Urinary bladder (tissue), 4 donors: Measurements from ENCODE around the gene SNAPIN. TPM values are rescaled to one million over a fixed set of nuclear protein-coding genes. Genes with fewer than 3 reads are reported as not detected.

ENCODE experiments used
- DNase-seq: peaks from one replicate; pipeline ENCODE4 v3.0.0-alpha.2; 2015; ENCODE audit errors: extremely low spot score
- H3K27ac ChIP-seq: one replicate; pipeline ENCODE4 v1.5.1; 2013; ENCODE audit warnings: low read depth, mild to moderate bottlenecking, moderate library complexity
- H3K36me3 ChIP-seq: one replicate; pipeline ENCODE4 v1.6.1; 2013; ENCODE audit warnings: mild to moderate bottlenecking, moderate library complexity; ENCODE audit not compliant: insufficient read depth
- H3K4me1 ChIP-seq: one replicate; pipeline ENCODE4 v1.6.1; 2013; ENCODE audit warnings: mild to moderate bottlenecking, moderate library complexity; ENCODE audit not compliant: insufficient read depth
- H3K4me3 ChIP-seq: one replicate; pipeline ENCODE4 v1.5.1; 2013; ENCODE audit warnings: low read depth, low read length
- WGBS: extraction: QIAGEN DNeasy Blood & Tissue Kit; methylation state at CpG from one replicate; pipeline ENCODE4 v1.1.7; 2013; 5-methylcytosine and 5-hydroxymethylcytosine counted together
- polyA plus RNA-seq: library from polyadenylated mRNA; stranded (reverse); fragments of 200-250 nt; gene quantifications from one replicate; pipeline ENCODE4 v1.2.3, GENCODE V29; 2013
- total RNA-seq: library from RNA; depleted of rRNA; stranded (reverse); fragments of >200 nt; gene quantifications from one replicate; pipeline ENCODE4 v1.2.3, GENCODE V29; 2014
- donor health status: healthy with polysubstance abuse.
- donor health status: healthy.

Gene SNAPIN, protein sequence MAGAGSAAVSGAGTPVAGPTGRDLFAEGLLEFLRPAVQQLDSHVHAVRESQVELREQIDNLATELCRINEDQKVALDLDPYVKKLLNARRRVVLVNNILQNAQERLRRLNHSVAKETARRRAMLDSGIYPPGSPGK
- total RNA-seq: 36.9 TPM
- 55.9 TPM for polyA plus RNA-seq

DNA sequence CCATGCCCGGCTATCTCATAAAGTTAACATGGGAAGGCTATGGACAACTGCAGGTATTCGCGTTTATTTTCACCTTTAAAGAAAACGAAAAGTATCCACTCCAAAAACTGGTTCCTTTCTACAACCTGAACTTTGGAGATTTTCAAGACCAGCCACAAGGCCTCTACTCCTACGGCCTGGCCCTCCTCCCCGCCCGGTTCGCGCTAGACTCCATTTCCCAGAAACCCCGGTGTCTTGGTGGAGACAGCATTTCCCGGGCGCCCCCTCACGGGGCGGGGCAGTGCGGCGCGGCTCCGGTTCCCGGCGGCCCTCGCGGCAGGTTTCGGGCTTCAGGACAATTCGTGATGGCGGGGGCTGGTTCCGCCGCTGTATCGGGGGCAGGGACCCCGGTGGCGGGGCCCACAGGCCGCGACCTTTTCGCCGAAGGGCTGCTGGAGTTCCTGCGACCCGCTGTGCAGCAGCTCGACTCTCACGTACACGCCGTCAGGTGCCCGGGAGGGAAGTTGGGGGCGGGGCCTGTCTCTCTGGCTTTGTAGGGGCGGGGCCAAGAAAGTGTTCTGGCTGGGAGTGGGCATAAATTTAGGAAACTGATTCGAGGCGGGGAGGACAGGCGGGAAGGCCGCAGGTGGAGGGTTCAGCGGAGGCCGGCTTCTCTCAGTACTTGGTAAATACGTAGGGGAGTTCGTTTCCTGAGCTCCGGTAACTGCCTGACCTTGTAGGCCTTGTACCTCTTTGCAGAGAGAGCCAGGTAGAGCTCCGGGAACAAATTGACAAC lies at the start of gene SNAPIN:
Gene SNAPIN (plus strand): TSS at position 304 of the 775 bp plus-strand sequence. CDS start 41 bp downstream, at position 345.
- peak within 1 kb of the TSS; percentile 99 for H3K27ac ChIP-seq
- peak; percentile 89 for DNase-seq
- peaks cover 2% of the 10 kb centered on the region for H3K36me3 ChIP-seq

DNA sequence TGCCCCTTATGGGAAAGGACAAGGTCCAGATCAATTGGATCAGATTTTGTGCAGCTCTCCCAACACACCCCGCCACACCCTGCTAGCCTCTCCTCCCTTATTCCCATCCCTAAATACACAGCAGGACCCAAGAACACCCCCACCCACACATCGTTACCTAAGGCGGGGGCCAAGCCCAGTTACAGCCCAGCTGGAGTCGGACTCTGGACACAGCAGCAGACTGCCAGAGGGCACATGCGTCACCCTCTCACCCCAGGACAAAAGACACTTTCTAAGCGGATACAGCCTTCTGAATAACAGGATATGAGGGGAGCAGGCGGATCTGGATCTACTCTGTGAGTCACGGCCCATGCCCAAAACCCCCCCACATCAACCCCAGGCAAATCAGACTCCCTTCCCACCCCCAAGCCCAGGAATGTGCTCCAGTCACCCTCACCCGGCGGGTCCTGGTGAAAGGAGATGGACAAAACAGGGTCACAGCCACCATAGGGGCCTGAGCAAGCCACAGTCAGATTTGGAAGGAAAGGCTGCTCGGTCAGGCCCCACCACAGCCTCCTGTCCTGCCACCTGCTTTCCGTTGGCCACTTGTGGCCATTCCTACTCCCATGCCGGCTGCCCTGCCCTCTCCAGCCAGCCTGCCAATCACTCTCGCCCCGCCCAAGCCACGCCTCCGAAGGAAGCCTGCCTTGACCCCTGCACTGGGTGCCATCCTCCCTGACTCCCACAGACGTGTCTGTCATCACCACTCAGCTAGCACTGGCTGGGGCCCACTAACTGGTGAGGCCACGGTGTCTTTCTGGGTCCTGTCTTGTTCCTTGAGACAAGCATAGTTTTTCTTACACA lies 49.5 kb upstream of the SNAPIN start:
- no peaks in the 10 kb centered on the region for H3K4me1 ChIP-seq
- H3K4me3 ChIP-seq: no peak overlapping the region
- DNase-seq: no peak
- WGBS: 57% methylated on average over 19 of the region's 19 CpGs
- H3K27ac ChIP-seq: peak overlapping the region; percentile 77
- no peaks in the 10 kb centered on the region for H3K36me3 ChIP-seq

More for the DNA sequence above, at the start of gene SNAPIN:
- Histone ChIP-seq H3K4me3 (peak within 1 kb of the TSS; percentile 73), H3K4me1 (no peaks in the 10 kb centered on the region)
- WGBS: 2% methylated on average over 53 of the region's 53 CpGs

DNA sequence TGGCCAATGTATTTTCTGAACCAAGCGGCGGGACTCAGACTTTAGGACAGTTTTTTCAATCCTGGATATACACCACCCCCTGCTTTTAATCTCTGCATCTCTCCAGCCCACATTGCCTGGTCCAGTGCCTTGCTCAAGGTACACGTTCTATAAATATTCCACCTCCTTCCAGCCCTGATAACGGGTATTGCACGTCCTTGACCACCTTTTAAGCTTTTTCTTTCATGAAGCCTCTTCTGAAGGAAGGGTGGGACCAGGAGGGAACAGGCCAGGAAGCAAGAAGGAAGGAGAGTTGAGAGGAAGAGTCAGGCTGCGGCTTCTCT lies 49.0 kb upstream of the SNAPIN start:
- WGBS: 57% methylated on average over 6 of the region's 6 CpGs
- no peak for DNase-seq
- peak overlapping the region; percentile 77 for H3K27ac ChIP-seq
- H3K36me3 ChIP-seq: no peaks in the 10 kb centered on the region
- no peaks in the 10 kb centered on the region for H3K4me1 ChIP-seq
- no peak overlapping the region for H3K4me3 ChIP-seq

DNA sequence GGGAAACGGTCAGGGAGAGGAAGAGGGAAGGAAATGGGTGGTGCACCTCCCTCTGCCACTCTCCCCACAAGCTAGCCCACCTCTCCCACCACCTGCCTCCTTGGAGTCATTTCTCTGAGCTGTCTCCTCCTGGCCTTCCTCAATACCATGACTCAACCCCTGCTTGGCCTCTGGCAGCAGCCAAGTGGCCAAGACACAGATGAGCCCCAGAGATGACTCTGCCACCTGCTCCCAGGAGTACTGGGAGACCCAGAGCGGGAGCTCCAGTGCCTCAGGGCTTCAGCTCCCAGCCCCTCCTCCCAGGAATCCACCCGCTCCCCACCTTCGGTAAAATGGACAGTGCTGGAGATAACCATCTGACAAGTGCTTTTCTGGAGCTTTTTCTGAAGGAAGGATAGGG lies 48.2 kb upstream of the SNAPIN start:
- no peaks in the 10 kb centered on the region for H3K4me1 ChIP-seq
- H3K27ac ChIP-seq: no peak overlapping the region
- DNase-seq: no peak
- WGBS: 51% methylated on average over 4 of the region's 4 CpGs
- no peak overlapping the region for H3K4me3 ChIP-seq
- H3K36me3 ChIP-seq: no peaks in the 10 kb centered on the region

DNA sequence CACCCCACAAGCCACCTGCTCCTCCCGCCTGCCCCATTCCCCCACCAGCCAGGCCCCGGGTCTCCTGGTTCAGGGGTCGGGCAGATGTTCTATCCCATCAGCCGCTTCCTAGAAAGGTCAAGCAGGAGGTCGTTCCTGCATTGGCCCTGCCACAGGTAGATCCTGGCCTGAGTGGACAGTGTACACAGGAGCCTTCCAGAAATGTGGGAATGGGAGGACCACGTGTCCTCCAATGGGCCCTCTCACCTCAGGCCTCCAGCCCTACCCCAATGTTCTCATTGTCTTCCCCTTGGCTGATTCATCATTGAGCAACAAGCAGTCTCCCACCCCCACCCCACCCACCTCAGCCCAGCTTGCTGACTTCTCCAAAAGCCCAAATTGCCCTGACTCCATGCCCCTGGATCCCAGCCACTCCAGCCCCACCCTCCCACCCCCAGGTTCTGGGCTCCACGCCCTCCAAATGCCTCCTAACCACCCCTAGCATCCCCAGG lies 47.6 kb upstream of the SNAPIN start:
- Histone ChIP-seq H3K4me3 (no peak overlapping the region), H3K36me3 (no peaks in the 10 kb centered on the region), H3K27ac (no peak overlapping the region), H3K4me1 (no peaks in the 10 kb centered on the region)
- no peak for DNase-seq
- WGBS: 86% methylated on average over 7 of the region's 7 CpGs

DNA sequence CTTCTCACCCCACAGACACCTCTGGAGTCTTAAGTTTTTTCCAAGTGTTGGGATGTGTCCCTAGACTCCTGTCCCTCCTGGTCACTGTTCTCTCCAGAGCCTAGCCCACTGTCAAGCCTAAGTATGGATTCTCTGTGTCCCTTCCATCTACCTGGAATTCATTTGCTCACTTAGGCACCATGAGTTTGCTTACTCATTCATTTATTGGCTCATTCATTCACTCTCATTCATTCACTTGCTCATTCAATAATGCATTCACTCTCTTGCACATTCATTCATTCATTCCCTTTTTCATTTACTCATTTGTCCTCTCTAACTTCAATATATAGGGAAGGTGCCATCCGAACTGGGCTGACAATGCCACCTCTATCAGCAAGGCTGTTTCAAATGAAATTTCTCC lies 47.1 kb upstream of the SNAPIN start:
- no peak for DNase-seq
- no peak overlapping the region for H3K4me3 ChIP-seq
- no peaks in the 10 kb centered on the region for H3K4me1 ChIP-seq
- WGBS: 80% methylated on average over 1 of the region's 1 CpG
- no peaks in the 10 kb centered on the region for H3K36me3 ChIP-seq
- no peak overlapping the region for H3K27ac ChIP-seq

DNA sequence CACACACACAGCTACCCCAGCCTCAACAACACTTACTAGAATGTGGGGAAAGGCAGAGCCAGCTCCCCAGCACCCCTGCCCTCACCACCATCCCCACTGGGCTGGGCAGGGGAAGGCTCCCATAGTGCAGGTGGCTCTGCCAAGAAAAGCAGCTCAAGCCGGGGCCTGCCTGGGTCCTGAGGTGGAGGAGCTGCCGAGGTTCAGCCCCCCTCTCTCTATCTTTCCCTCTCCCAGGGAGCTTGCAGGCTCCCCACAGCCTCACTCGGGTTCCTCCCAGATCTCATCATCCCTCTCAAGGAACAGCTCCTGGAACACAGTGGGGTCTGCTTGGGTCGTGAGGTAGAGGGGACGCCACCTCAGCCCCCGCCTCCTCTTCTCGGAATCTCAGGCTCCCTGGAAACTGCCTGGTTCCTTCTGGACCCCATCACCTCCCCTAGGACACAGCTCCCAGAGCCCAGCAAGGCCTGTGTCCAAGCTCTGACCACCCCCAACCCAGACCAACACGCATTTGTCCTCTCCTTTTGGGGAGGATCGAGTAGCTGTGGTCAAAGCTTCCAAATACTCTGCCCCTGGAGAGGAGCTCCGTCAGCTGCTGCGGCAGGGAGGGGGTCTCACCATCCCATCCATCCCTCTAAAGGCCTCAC lies 46.3 kb upstream of the SNAPIN start:
- no peaks in the 10 kb centered on the region for H3K4me1 ChIP-seq
- 25% methylated on average over 11 of the region's 11 CpGs for WGBS
- DNase-seq: no peak
- H3K27ac ChIP-seq: peak overlapping the region; percentile 75
- peak overlapping the region; percentile 58 for H3K4me3 ChIP-seq
- no peaks in the 10 kb centered on the region for H3K36me3 ChIP-seq

DNA sequence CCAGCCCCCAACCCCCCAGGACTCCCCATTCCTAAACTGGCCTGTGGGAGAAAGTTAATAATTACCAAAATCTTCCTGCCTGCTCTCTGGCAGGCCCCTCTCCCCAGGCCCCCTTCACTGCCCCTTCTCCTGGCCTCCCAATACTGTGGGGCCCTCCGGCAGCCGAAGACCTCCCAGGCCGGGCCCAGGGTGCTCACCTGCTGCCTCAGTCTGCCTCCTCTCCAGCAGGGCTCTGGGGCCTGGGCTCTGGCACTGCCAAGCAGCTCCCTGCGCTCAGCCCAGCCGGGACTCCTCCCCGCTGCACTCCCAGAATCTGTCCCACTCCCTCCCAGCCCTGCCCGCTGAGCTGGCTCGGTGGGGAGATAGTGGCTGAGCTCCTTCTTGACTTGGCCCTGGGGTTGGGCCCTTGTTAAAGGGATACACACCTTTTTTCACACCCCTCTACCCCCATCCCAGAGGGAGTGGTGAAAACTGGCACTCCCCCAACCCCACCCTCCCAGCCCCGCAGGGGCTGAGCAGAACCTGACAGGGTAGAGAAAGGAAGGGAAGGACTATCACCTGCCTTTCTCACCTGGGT lies 45.7 kb upstream of the SNAPIN start, which contains the start of gene S100A16:
Gene S100A16 (minus strand): TSS at position 383 of the 577 bp plus-strand sequence. CDS start 4,986 bp downstream, outside the sequence.
- Histone ChIP-seq H3K27ac (peak within 1 kb of the TSS; percentile 75), H3K4me1 (no peaks in the 10 kb centered on the region), H3K36me3 (no peaks in the 10 kb centered on the region), H3K4me3 (peak within 1 kb of the TSS; percentile 58)
- whole genome bisulfite sequencing: 18% methylated on average over 9 of the region's 9 CpGs
- DNase-seq: no peak

DNA sequence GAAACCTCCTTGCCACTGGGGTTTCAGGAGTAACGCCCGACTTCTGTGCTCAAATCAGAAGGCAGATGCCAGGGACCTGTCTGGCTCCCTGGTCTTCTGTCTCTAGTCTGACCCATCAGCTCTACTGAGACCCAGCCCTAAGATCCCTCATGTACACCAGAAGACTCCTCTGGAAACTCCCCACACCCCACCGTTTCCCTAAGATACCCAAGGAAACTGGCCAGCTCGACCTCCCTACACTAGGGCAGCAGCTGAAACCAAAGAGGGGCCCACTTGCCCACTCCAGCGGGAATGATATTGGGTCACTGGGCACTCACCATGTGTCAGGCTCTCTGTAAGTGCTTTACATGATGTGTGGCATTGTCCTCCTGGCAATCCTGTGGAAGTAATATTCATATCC lies 45.1 kb upstream of the SNAPIN start:
- DNase-seq: no peak
- no peak overlapping the region for H3K4me3 ChIP-seq
- no peaks in the 10 kb centered on the region for H3K36me3 ChIP-seq
- WGBS: 69% methylated on average over 5 of the region's 5 CpGs
- H3K27ac ChIP-seq: no peak overlapping the region
- no peaks in the 10 kb centered on the region for H3K4me1 ChIP-seq

DNA sequence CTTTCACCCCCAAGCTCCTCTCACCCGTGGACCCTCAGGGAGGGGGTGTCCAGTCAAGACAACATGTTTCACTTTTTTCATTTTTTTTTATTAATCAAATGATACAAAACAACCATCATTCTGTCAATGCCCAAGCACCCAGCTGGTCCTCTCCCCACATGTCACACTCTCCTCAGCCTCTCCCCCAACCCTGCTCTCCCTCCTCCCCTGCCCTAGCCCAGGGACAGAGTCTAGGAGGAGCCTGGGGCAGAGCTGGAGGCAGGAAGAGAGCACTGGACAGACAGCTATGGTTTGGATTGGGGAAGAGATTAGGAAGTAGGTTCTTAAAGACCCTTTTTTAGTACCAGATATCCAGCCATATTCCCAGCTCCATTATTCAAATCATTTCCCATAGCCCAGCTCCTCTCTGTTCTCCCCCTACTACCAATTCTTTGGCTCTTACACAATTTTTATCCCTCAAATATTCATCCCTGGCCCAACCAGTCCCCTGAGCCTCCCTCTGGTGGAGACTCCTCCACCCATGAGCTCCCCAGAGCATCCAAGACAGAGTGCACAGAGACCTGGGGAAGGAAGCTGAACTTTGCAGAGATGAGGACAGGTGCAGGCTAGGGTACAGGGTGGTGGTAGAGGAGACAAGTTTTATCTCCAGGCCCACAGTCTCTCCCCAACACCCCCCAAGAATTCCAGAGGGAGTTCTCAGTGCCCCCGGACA lies 44.2 kb upstream of the SNAPIN start:
- Histone ChIP-seq H3K36me3 (peaks cover 2% of the 10 kb centered on the region), H3K4me3 (no peak overlapping the region), H3K4me1 (no peaks in the 10 kb centered on the region), H3K27ac (no peak overlapping the region)
- DNase-seq: no peak
- WGBS: 62% methylated on average over 2 of the region's 2 CpGs

DNA sequence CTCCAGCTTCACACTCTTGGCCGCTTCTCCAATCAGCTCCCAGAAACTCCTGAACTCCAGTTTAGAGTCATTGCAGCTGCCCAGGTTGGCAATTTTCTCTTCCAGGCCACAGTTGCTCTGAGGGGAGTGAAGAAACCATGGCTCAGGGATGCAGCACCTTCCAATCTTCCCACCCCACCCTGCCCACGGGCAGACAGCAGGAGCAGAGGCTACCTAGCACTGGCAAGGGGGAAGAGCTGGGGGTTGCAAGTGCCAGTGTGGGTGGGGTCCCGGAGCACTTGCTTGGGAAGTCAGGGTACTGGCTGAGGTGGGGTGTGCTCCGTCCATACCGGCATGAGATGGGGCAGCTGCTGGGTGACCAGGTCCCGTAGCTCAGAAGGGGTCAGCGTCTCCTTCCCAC lies 43.6 kb upstream of the SNAPIN start:
- H3K27ac ChIP-seq: no peak overlapping the region
- no peaks in the 10 kb centered on the region for H3K4me1 ChIP-seq
- no peak for DNase-seq
- no peak overlapping the region for H3K4me3 ChIP-seq
- WGBS: 93% methylated on average over 7 of the region's 7 CpGs
- H3K36me3 ChIP-seq: peaks cover 2% of the 10 kb centered on the region

DNA sequence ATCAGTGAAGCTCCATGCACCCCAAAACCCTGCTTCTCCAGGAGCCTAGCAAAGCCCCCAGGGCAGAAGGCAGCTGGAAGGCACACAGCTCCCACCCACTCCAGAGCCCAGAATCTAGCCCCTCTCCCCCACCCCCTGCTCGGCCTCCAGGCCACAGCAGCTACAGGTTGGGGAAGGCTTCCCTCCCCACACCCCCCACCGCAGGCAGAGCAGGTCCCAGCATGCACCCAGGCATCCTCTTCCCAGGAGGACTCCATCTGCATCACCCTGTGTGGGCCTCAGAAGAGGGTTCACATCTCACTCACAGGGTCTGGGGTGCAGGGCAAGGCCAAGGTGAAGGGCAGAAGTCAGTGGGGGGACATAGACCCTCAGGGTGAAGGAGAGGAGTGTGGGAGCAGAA lies 43.1 kb upstream of the SNAPIN start:
- no peaks in the 10 kb centered on the region for H3K4me1 ChIP-seq
- DNase-seq: no peak
- H3K36me3 ChIP-seq: peaks cover 2% of the 10 kb centered on the region
- WGBS: 84% methylated on average over 2 of the region's 2 CpGs
- no peak overlapping the region for H3K4me3 ChIP-seq
- H3K27ac ChIP-seq: no peak overlapping the region
